ENCODE results near the gene FKBP8. TPM values are rescaled to one million over a fixed set of nuclear protein-coding genes. Genes with fewer than 3 reads are reported as not detected.

The FKBP8 gene
- total RNA-seq, 1 experiment from 2014 or later: 261 TPM

DNA sequence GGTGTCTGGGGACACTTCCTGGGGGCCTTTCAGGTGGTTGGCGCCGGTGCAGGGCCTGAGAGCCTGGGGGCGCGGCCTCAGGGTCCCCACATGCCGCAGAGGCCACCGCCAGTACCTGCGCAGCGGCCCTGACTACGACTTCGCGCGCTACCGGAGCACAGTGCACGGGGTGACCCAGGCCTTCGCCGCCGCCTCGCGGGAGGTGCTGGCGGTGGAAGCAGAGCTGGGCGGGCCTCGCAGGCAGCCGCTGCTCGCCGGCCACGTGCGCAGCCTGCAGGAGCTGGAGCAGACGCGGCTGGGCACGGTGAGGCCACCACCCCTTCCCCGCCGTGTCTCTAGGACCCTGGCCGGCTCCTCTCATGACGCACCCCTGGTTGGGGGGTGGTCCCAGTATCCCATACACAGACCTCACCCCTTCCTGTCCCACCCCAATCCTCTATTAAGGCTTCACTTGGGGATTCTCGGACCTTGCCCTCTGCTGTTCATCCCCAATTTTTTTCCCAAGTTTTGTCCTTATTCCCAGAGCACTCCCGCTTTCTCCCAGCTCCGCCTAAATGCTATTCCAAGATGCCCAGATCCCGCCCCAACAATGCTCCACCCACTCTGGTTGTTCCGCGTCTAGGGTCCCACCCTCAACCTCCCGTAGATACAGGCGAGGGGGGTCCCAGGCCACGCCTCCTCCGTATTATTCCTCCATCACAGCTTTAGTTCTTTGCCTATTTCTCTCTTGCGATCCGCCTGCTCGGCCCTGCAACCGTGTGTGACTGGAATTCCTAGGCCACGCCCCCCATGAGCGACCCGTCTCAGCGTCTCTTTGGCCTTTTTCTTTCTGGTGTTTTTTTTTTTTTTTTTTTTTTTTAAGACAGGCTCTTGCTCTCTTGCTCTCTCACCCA lies 46.3 kb upstream of the FKBP8 start:
- BruUV-seq (replicated peaks): TSS peak; percentile 67

More for the DNA sequence above, 46.3 kb upstream of the FKBP8 start:
- Histone ChIP-seq H3K79me2 (ENCODE audit: insufficient read depth, low read length) (peaks cover 13% of the 10 kb centered on the region; the same call in 1 of the 2 replicates), H3K36me3 (ENCODE audit: control insufficient read depth in 1 of 2, insufficient read depth in 2 of 2, low read length in 2 of 2) (0 out of 4 replicates have a peak, but pooled peaks cover 0 to 4% of the 10 kb centered on the region in 2 experiments), H3K9me2 (ENCODE audit: insufficient read depth) (no peaks in the 10 kb centered on the region), H2AFZ (ENCODE audit: low read depth, low read length, poor library complexity, severe bottlenecking) (no peak overlapping the region), H3K9ac (ENCODE audit: low read length) (peak overlapping the region; percentile 97), H3K4me1 (ENCODE audit: control insufficient read depth in 1 of 2, insufficient read depth in 2 of 2, low read length in 2 of 2) (peaks cover 16 to 42% of the 10 kb centered on the region in 2 experiments), H4K20me1 (ENCODE audit: insufficient read depth) (no peaks in the 10 kb centered on the region), H3K4me2 (ENCODE audit: low read length) (peak overlapping the region; percentile 88), H3K4me3 (replicated peaks in 1 of 2; ENCODE audit: low read depth in 1 of 2, low read length in 2 of 2) (peak overlapping the region; percentile 67 to 89), H3K27me3 (ENCODE audit: insufficient read depth, low read length) (no peaks in the 10 kb centered on the region), H3K9me3 (ENCODE audit: control insufficient read depth in 1 of 2, insufficient read depth in 1 of 2, low read depth in 1 of 2, low read length in 2 of 2) (no peaks in the 10 kb centered on the region), H3K27ac (ENCODE audit: low read depth, low read length) (peak overlapping the region; percentile 100)
- DNase-seq (ENCODE audit: low read depth, low spot score) (peak; percentile 73), ATAC-seq (peak; percentile 49)
- RAD21 ChIA-PET (ENCODE audit: low non-redundant PET in 1 of 2, low total read pairs in 2 of 2, uncharacterized antibody in 2 of 2, unreplicated experiment in 2 of 2): interaction anchor here (0.7 to 1.7 kb wide), 4 partner anchors 18 to 274 kb away, joined by 3 to 4 read pairs (median 4); partner anchors contain the start of gene UBA52 (in 1 of the 2)
- TF ChIP-seq SP1 (IDR thresholded peaks at IDR 0.05; ENCODE audit: low read depth): no peak
- no peak for TF ChIP-seq TCF7L2 (IDR thresholded peaks at IDR 0.05; ENCODE audit: borderline replicate concordance, extremely low read depth, insufficient read depth, insufficient read length)
- peak; percentile 2; the same call in 1 of the 2 replicates for TF ChIP-seq POLR2AphosphoS5 (IDR thresholded peaks at IDR 0.05; ENCODE audit: low read depth, low read length)
- no peak for TF ChIP-seq ZBTB33 (IDR thresholded peaks at IDR 0.05; ENCODE audit: extremely low read depth, insufficient replicate concordance, low read length)
- peak; percentile 86 for TF ChIP-seq MAX (IDR thresholded peaks at IDR 0.05)
- no peak for TF ChIP-seq ZNF274 (IDR thresholded peaks at IDR 0.05; ENCODE audit: low read depth, low read length)
- TF ChIP-seq RAD21 (IDR thresholded peaks at IDR 0.05; ENCODE audit: low read depth): no peak
- TF ChIP-seq, protein P1, sequence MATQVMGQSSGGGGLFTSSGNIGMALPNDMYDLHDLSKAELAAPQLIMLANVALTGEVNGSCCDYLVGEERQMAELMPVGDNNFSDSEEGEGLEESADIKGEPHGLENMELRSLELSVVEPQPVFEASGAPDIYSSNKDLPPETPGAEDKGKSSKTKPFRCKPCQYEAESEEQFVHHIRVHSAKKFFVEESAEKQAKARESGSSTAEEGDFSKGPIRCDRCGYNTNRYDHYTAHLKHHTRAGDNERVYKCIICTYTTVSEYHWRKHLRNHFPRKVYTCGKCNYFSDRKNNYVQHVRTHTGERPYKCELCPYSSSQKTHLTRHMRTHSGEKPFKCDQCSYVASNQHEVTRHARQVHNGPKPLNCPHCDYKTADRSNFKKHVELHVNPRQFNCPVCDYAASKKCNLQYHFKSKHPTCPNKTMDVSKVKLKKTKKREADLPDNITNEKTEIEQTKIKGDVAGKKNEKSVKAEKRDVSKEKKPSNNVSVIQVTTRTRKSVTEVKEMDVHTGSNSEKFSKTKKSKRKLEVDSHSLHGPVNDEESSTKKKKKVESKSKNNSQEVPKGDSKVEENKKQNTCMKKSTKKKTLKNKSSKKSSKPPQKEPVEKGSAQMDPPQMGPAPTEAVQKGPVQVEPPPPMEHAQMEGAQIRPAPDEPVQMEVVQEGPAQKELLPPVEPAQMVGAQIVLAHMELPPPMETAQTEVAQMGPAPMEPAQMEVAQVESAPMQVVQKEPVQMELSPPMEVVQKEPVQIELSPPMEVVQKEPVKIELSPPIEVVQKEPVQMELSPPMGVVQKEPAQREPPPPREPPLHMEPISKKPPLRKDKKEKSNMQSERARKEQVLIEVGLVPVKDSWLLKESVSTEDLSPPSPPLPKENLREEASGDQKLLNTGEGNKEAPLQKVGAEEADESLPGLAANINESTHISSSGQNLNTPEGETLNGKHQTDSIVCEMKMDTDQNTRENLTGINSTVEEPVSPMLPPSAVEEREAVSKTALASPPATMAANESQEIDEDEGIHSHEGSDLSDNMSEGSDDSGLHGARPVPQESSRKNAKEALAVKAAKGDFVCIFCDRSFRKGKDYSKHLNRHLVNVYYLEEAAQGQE (IDR thresholded peaks at IDR 0.05; ENCODE audit: low read depth): no peak
- TF ChIP-seq SRF (IDR thresholded peaks at IDR 0.05; ENCODE audit: low read depth): no peak
- TF ChIP-seq ELF1 (IDR thresholded peaks at IDR 0.05; ENCODE audit: borderline replicate concordance, low read depth): no peak
- peak; percentile 27 for TF ChIP-seq POLR2A (IDR thresholded peaks at IDR 0.05; ENCODE audit: borderline replicate concordance, extremely low read depth, insufficient read depth, insufficient read length)
- TF ChIP-seq SIN3A (IDR thresholded peaks at IDR 0.05; ENCODE audit: low read depth): no peak
- TF ChIP-seq ATF3 (IDR thresholded peaks at IDR 0.05): no peak
- no peak for TF ChIP-seq EGR1 (IDR thresholded peaks at IDR 0.05; ENCODE audit: low read depth)
- peak; percentile 12; the same call in 1 of the 2 replicates for TF ChIP-seq ZFX (IDR thresholded peaks at IDR 0.05)
- CTCF ChIA-PET: interaction anchor here (0.7 to 7.5 kb wide), 18 partner anchors 9 to 310 kb away, joined by 3 to 39 read pairs (median 3); partner anchors contain the start of genes KXD1 and UBA52
- POLR2A ChIA-PET: interaction anchor here (0.6 to 4.3 kb wide), 11 partner anchors 9 to 329 kb away, joined by 3 to 23 read pairs (median 4); partner anchors contain the start of genes COPE, DDX49, KXD1 and UBA52
- intact Hi-C loops (cut with micrococcal nuclease): loop anchor here (1.0 to 5.0 kb wide), 6 partner anchors 32 to 257 kb away; partner anchors contain the start of genes KLHL26 and KXD1
